K562 (cell line): Measurements from ENCODE around the gene MILR1. TPM values are rescaled to one million over a fixed set of nuclear protein-coding genes. Genes with fewer than 3 reads are reported as not detected.

Experiments
- BCL6 ChIP-seq: fragments of 250-450 bp; sonication (Bioruptor Pico); IDR thresholded peaks from 2 replicates; pipeline ENCODE4 v1.4.0; 2020
- CCAR2 ChIP-seq: fragments of 200-400 bp; formaldehyde crosslinking; IDR thresholded peaks from 2 replicates; pipeline ENCODE4 v1.6.1; 2017; ENCODE audit warnings: mild to moderate bottlenecking, low read depth, low read length
- CEBPZ ChIP-seq: fragments of 150-350 bp; IDR thresholded peaks from 2 replicates; pipeline ENCODE4 v1.6.1; 2014; ENCODE audit warnings: low read depth, mild to moderate bottlenecking, low read length, borderline replicate concordance
- CLOCK ChIP-seq: fragments of 250-450 bp; sonication (Bioruptor Pico); IDR thresholded peaks from 2 replicates; pipeline ENCODE4 v1.4.0; 2020; ENCODE audit warnings: mild to moderate bottlenecking, moderate library complexity, borderline replicate concordance
- GABPB2 ChIP-seq: fragments of 250-450 bp; sonication (Bioruptor Pico); conservative IDR thresholded peaks from 2 replicates; pipeline ENCODE4 v1.5.1; 2021; ENCODE audit warnings: mild to moderate bottlenecking
- GATA2 ChIP-seq: sonication (generic); formaldehyde crosslinking; IDR thresholded peaks from 2 replicates; pipeline ENCODE4 v1.4.0; 2020; ENCODE audit warnings: mild to moderate bottlenecking, missing genetic modification reagents
- HNRNPH1 ChIP-seq: fragments of 200-400 bp; formaldehyde crosslinking; optimal IDR thresholded peaks from 2 replicates; pipeline ENCODE3; 2017; ENCODE audit warnings: low read depth, mild to moderate bottlenecking, low read length, moderate library complexity
- MAX ChIP-seq: sonication (generic); formaldehyde crosslinking; IDR thresholded peaks from 2 replicates; pipeline ENCODE4 v1.9.0; 2022; ENCODE audit warnings: mild to moderate bottlenecking, missing genetic modification reagents
- MITF ChIP-seq: IDR thresholded peaks from 2 replicates; pipeline ENCODE4 v1.6.1; 2014; ENCODE audit warnings: antibody characterized with exemption
- MTA2 ChIP-seq: fragments of 450-650 bp; IDR thresholded peaks from 2 replicates; pipeline ENCODE4 v1.6.1; 2016; ENCODE audit warnings: low read depth
- NR1H2 ChIP-seq: sonication (generic); formaldehyde crosslinking; IDR thresholded peaks from 2 replicates; pipeline ENCODE4 v1.4.0; 2020; ENCODE audit warnings: mild to moderate bottlenecking, missing genetic modification reagents
- NR2C1 ChIP-seq, 2 experiments: fragments of 450-650 bp; IDR thresholded peaks; 2 replicates each; pipeline ENCODE4 v1.6.1; 2017; ENCODE audit warnings: mild to moderate bottlenecking in 2 of 2, antibody characterized with exemption in 1 of 2, inconsistent platforms in 1 of 2, missing compliant biosample characterization in 1 of 2, missing genetic modification characterization in 1 of 2
- NR2C2 ChIP-seq, 2 experiments: fragments of 200-800 bp in 1 of 2; sonication (Bioruptor generic) in 1 of 2; sonication (generic) in 1 of 2; formaldehyde crosslinking in 1 of 2; IDR thresholded peaks; 2 replicates each; pipeline versions ENCODE4 v1.6.1 to v1.8.0; 2016 to 2022; ENCODE audit warnings: mild to moderate bottlenecking in 1 of 2, missing compliant biosample characterization in 1 of 2, missing genetic modification characterization in 1 of 2, missing genetic modification reagents in 1 of 2
- POLR3G ChIP-seq: IDR thresholded peaks from 2 replicates; pipeline ENCODE4 v1.6.1; 2011; ENCODE audit not compliant: insufficient read length, insufficient replicate concordance; ENCODE audit errors: extremely low read depth
- RFX7 ChIP-seq: fragments of 250-450 bp; sonication (Bioruptor Pico); IDR thresholded peaks from 2 replicates; pipeline ENCODE4 v1.5.1; 2021; ENCODE audit warnings: mild to moderate bottlenecking
- SMARCE1 ChIP-seq: fragments of 450-650 bp; IDR thresholded peaks from 2 replicates; pipeline ENCODE4 v1.7.1; 2016; ENCODE audit warnings: mild to moderate bottlenecking
- ZFP36 ChIP-seq: fragments of 150-350 bp; IDR thresholded peaks from 2 replicates; pipeline ENCODE4 v1.6.1; 2018; ENCODE audit warnings: low read length, low read depth; ENCODE audit not compliant: partially characterized antibody
- ZFPM2 ChIP-seq: fragments of 250-450 bp; sonication (Bioruptor Pico); IDR thresholded peaks from 2 replicates; pipeline ENCODE4 v1.5.1; 2022; ENCODE audit warnings: mild to moderate bottlenecking
- ZNF316 ChIP-seq: fragments of 450-650 bp; IDR thresholded peaks from 2 replicates; pipeline ENCODE4 v1.6.1; 2016
- ZNF586 ChIP-seq: fragments of 450-650 bp; formaldehyde crosslinking; conservative IDR thresholded peaks from 2 replicates; pipeline ENCODE4 v1.4.0; 2020; ENCODE audit warnings: mild to moderate bottlenecking, moderate library complexity
- ZNF589 ChIP-seq: fragments of 200-800 bp; sonication (Bioruptor generic); IDR thresholded peaks from 2 replicates; pipeline ENCODE4 v1.6.1; 2016; ENCODE audit warnings: low read depth, missing genetic modification characterization, missing compliant biosample characterization
- ZNF764 ChIP-seq: fragments of 250-450 bp; sonication (Bioruptor Pico); IDR thresholded peaks from 2 replicates; pipeline ENCODE4 v1.4.0; 2020; ENCODE audit warnings: low read depth, mild to moderate bottlenecking, moderate library complexity
- polyA plus RNA-seq, 8 experiments: library from polyadenylated mRNA; depleted of rRNA in 4 of 8; stranded (reverse) in 5 of 8; unstranded in 3 of 8; fragments of >200 nt; fragmentation: Nextera tagmentation in 2 of 8; fragmentation: Illumina TruSeq in 1 of 8; extraction: Ambion mirVana in 2 of 8; extraction: Trizol in 1 of 8; gene quantifications; 2 replicates each; pipeline versions ENCODE4 v1.2.1 to v1.2.3, GENCODE V29; 2011 to 2014; ENCODE audit warnings: inconsistent platforms in 1 of 8, missing spikeins in 1 of 8
- total RNA-seq, 7 experiments: library from RNA; depleted of rRNA in 6 of 7; stranded (reverse); fragments of >200 nt in 6 of 7; fragmentation: Illumina TruSeq in 2 of 7; extraction: Trizol in 2 of 7; gene quantifications; 2 replicates each; pipeline versions ENCODE4 v1.2.1 to v1.2.3, GENCODE V29; 2011 to 2021; ENCODE audit warnings: low replicate concordance in 1 of 7

The MILR1 gene
- total and polyA plus RNA-seq, 9 of the 15 experiments (the other 6 are each of a cell fraction or from before 2014, with no cell fraction given): 3.8 to 14.1 (median 7.1) TPM

- TF ChIP-seq MITF (no peak), ZNF764 (CRISPR knock-in tag) (no peak), ZNF589 (no peak), GATA2 (peak; percentile 61; the same call in 1 of the 2 replicates), POLR3G (no peak), BCL6 (CRISPR knock-in tag) (no peak), ZFP36 (no peak), RFX7 (CRISPR knock-in tag) (no peak), MTA2 (peak; percentile 53), SMARCE1 (peak; percentile 13; the same call in 1 of the 2 replicates), NR2C2 (CRISPR knock-in tag; IDR thresholded peaks at IDR 0.05) (no peak; the same call in none of the 2 replicates), NR2C2 (tag; IDR thresholded peaks at IDR 0.05) (no peak), CLOCK (CRISPR knock-in tag) (no peak), ZNF316 (peak; percentile 90), CEBPZ (no peak), ZNF586 (CRISPR knock-in tag) (no peak), MAX (CRISPR knock-in tag) (no peak), GABPB2 (CRISPR knock-in tag) (no peak), NR1H2 (no peak), HNRNPH1 (no peak), NR2C1 (IDR thresholded peaks at IDR 0.05) (no peak), NR2C1 (tag; IDR thresholded peaks at IDR 0.05) (0 out of 2 replicates have a peak, but pooled peaks have one; percentile 5), CCAR2 (no peak), ZFPM2 (CRISPR knock-in tag) (no peak)
Measured at GRCh38 chr17:64504769-64505339, 55.9 kb downstream of the MILR1 start (continued).
